Fibroblast of lung (primary cell): Measurements from ENCODE around the gene ADAMTS6.

ENCODE experiments used
- EZH2 ChIP-seq: IDR thresholded peaks from 2 replicates; pipeline ENCODE4 v1.5.1; 2012; ENCODE audit warnings: low read length, control low read depth, mild to moderate bottlenecking; ENCODE audit errors: missing control alignments
- TF ChIP-seq, protein P1 (sequence below), 2 donors: IDR thresholded peaks in 1 of 2; conservative IDR thresholded peaks in 1 of 2; 1 replicate in 1 of 2; 2 replicates in 1 of 2; pipeline ENCODE4 v1.5.1; 2011 to 2012; ENCODE audit warnings: low read length in 2 of 2, control low read depth in 1 of 2, inconsistent platforms in 1 of 2, low read depth in 1 of 2, mild to moderate bottlenecking in 1 of 2

DNA sequence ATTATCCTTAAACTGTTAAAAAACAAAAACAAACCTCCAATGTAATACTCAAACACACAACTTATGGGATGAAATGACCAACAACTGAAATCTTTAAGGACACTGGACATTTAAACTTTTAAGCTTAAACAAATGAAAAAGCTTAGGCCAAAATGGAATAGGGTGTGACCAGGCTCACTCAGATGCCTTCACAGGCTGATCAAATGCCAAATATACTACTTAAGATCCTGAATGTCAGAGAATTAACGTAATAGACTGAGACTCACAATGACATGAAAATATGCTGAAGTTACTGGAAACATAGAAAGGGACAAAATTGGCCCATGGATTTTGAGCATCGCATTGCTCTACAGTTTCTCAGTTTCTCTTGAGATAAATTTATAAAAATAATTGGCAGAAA, 286.8 kb downstream of the ADAMTS6 start:
- TF ChIP-seq, protein P1, sequence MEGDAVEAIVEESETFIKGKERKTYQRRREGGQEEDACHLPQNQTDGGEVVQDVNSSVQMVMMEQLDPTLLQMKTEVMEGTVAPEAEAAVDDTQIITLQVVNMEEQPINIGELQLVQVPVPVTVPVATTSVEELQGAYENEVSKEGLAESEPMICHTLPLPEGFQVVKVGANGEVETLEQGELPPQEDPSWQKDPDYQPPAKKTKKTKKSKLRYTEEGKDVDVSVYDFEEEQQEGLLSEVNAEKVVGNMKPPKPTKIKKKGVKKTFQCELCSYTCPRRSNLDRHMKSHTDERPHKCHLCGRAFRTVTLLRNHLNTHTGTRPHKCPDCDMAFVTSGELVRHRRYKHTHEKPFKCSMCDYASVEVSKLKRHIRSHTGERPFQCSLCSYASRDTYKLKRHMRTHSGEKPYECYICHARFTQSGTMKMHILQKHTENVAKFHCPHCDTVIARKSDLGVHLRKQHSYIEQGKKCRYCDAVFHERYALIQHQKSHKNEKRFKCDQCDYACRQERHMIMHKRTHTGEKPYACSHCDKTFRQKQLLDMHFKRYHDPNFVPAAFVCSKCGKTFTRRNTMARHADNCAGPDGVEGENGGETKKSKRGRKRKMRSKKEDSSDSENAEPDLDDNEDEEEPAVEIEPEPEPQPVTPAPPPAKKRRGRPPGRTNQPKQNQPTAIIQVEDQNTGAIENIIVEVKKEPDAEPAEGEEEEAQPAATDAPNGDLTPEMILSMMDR (conservative IDR thresholded peaks at IDR 0.05 in 1 of 2, IDR thresholded peaks at IDR 0.05 in 1 of 2; ENCODE audit: low read depth in 1 of 2, low read length in 2 of 2) = no peak
- TF ChIP-seq EZH2 = no peak
